NT2/D1 (cell line): ENCODE data around the gene ANO9.
A peak's percentile ranks its signal among the peaks of the same experiment; 100 is the strongest.
"Not testable (repeated sequence)": the region's sequence is repeated elsewhere in the genome, so short reads cannot be mapped to it uniquely, and the experiment has no call there.

Experiments used
- DNase-seq: peaks from one replicate; pipeline ENCODE4 v3.0.0-alpha.2; 2011; ENCODE audit warnings: low read depth, low spot score
- H3K27me3 ChIP-seq: 2 replicates; pipeline ENCODE4 v1.6.0; 2011; ENCODE audit warnings: mild to moderate bottlenecking; ENCODE audit not compliant: insufficient read length, insufficient read depth
- H3K36me3 ChIP-seq: 2 replicates; pipeline ENCODE4 v1.6.1; 2011; ENCODE audit warnings: mild to moderate bottlenecking, low read length, mixed read lengths; ENCODE audit not compliant: insufficient read depth, insufficient read length
- H3K4me1 ChIP-seq: 2 replicates; pipeline ENCODE4 v1.5.1; 2011; ENCODE audit not compliant: insufficient read depth, insufficient read length
- H3K4me3 ChIP-seq: 2 replicates; pipeline ENCODE4 v1.5.1; 2011; ENCODE audit warnings: low read depth; ENCODE audit not compliant: insufficient read length
- H3K9ac ChIP-seq: 2 replicates; pipeline ENCODE4 v1.6.0; 2011; ENCODE audit warnings: low read depth; ENCODE audit not compliant: insufficient read length
- H3K9me3 ChIP-seq: 2 replicates; pipeline ENCODE4 v1.5.1; 2011; ENCODE audit warnings: mild to moderate bottlenecking, low read length; ENCODE audit not compliant: insufficient read depth
- SUZ12 ChIP-seq: IDR thresholded peaks from 2 replicates; pipeline ENCODE4 v1.6.1; 2011; ENCODE audit not compliant: insufficient read length, insufficient read depth; ENCODE audit errors: extremely low read depth
- YY1 ChIP-seq: IDR thresholded peaks from 2 replicates; pipeline ENCODE4 v1.6.1; 2011; ENCODE audit not compliant: insufficient read length, insufficient read depth
- ZNF274 ChIP-seq: IDR thresholded peaks from 2 replicates; pipeline ENCODE4 v1.6.1; 2011; ENCODE audit warnings: mild to moderate bottlenecking, low read depth, low read length

Gene ANO9

GRCh38 chr11:416051-416756, 25.6 kb downstream of the ANO9 start:
- DNase-seq = no peak
- Histone ChIP-seq H3K9ac (peak overlapping the region; percentile 76), H3K4me3 (peak overlapping the region; percentile 50), H3K9me3 (no peaks in the 10 kb centered on the region), H3K27me3 (peaks cover 45% of the 10 kb centered on the region), H3K4me1 (peaks cover 25% of the 10 kb centered on the region), H3K36me3 (no peaks in the 10 kb centered on the region)
- TF ChIP-seq SUZ12 (no peak), YY1 (no peak), ZNF274 (no peak)

- Histone ChIP-seq H3K4me3 (no peak overlapping the region), H3K9ac (peak overlapping the region; percentile 76), H3K9me3 (no peaks in the 10 kb centered on the region), H3K4me1 (peaks cover 25% of the 10 kb centered on the region), H3K36me3 (no peaks in the 10 kb centered on the region), H3K27me3 (peaks cover 45% of the 10 kb centered on the region)
- no peak for DNase-seq
- TF ChIP-seq SUZ12 (no peak), ZNF274 (no peak), YY1 (no peak)
Observed at GRCh38 chr11:415640-416041, 26.2 kb downstream of the ANO9 start.

- Histone ChIP-seq H3K4me3 (no peak overlapping the region), H3K27me3 (peaks cover 45% of the 10 kb centered on the region), H3K9ac (no peak overlapping the region), H3K36me3 (no peaks in the 10 kb centered on the region), H3K9me3 (no peaks in the 10 kb centered on the region), H3K4me1 (peaks cover 23% of the 10 kb centered on the region)
- DNase-seq = no peak
- TF ChIP-seq ZNF274 = no peak
- no peak for TF ChIP-seq YY1
- TF ChIP-seq SUZ12 = no peak
Observed at GRCh38 chr11:414318-414857, 27.4 kb downstream of the ANO9 start.

- no peaks in the 10 kb centered on the region for H3K36me3 ChIP-seq
- H3K9me3 ChIP-seq = no peaks in the 10 kb centered on the region
- TF ChIP-seq YY1 (no peak), SUZ12 (no peak), ZNF274 (no peak)
- H3K4me1 ChIP-seq = peaks cover 23% of the 10 kb centered on the region
- no peak for DNase-seq
- peaks cover 46% of the 10 kb centered on the region for H3K27me3 ChIP-seq
- peak overlapping the region; percentile 50 for H3K9ac ChIP-seq
- H3K4me3 ChIP-seq = no peak overlapping the region
Observed at GRCh38 chr11:413120-414081, 28.4 kb downstream of the ANO9 start.

- TF ChIP-seq SUZ12 (no peak), ZNF274 (no peak), YY1 (no peak)
- H3K27me3 ChIP-seq = peaks cover 45% of the 10 kb centered on the region
- no peak for DNase-seq
- H3K4me3 ChIP-seq = no peak overlapping the region
- no peaks in the 10 kb centered on the region for H3K36me3 ChIP-seq
- peak overlapping the region; percentile 50 for H3K9ac ChIP-seq
- H3K9me3 ChIP-seq = no peaks in the 10 kb centered on the region
- peaks cover 26% of the 10 kb centered on the region for H3K4me1 ChIP-seq
Observed at GRCh38 chr11:412641-413119, 29.1 kb downstream of the ANO9 start.

- H3K36me3 ChIP-seq, DNase-seq, H3K9ac ChIP-seq, H3K9me3 ChIP-seq, H3K4me3 ChIP-seq: not testable (repeated sequence)
- Histone ChIP-seq H3K27me3 (peaks cover 37% of the 10 kb centered on the region), H3K4me1 (peaks cover 25% of the 10 kb centered on the region)
Observed at GRCh38 chr11:411520-411919, 30.3 kb downstream of the ANO9 start.

- not testable (repeated sequence) for H3K9me3 ChIP-seq, H3K36me3 ChIP-seq, DNase-seq, H3K4me3 ChIP-seq, H3K9ac ChIP-seq
- peaks cover 29% of the 10 kb centered on the region for H3K27me3 ChIP-seq
- peaks cover 26% of the 10 kb centered on the region for H3K4me1 ChIP-seq
Observed at GRCh38 chr11:410711-411110, 31.1 kb downstream of the ANO9 start.
